DOHH2 (cell line): ENCODE measurements around the gene SKOR1.

Experiments
- EZH2phosphoT487 ChIP-seq: fragments of 200-600 bp; sonication (generic); IDR thresholded peaks from 2 replicates; pipeline ENCODE4 v1.6.1; 2017; ENCODE audit warnings: borderline replicate concordance, mild to moderate bottlenecking, antibody characterized with exemption, low read length, moderate library complexity, mixed read lengths
- TF ChIP-seq, protein P1 (sequence below): fragments of 200-600 bp; sonication (generic); IDR thresholded peaks from one replicate; pipeline ENCODE4 v1.5.1; 2014; ENCODE audit warnings: antibody characterized with exemption, mild to moderate bottlenecking, low read depth, low read length; ENCODE audit not compliant: poor library complexity, severe bottlenecking

DNA sequence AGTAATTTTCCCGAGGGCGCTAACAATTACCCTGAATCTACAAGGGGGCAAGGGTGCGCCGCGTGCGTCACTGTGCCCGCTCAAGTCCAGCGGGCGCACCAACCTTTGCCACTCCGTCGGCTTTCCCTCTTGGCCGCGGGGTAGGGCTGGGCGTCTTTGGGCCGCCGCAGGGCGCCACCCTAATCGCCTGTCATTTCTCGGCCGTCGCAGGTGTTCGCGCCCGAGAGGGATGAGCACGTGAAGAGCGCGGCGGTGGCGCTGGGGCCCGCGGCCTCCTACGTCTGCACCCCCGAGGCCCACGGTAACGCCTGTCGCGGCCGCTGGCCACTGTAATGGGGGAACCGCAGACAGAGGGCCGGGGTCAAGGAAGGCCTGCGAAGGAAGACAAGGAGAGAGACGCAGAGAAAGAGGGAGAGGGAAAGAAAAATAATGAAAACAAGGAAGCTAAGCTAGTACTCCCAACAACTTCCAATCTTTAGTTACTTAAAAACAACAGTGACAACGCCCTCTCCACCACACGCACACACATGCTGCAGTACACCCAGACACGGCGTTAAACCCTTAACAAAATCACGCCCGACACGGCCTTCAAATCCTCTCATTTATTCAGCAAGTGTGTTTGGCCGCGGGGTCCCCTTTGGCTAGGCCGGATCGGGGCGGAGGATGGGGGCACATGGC is 3.8 kb downstream of the SKOR1 start:
- TF ChIP-seq, protein P1, sequence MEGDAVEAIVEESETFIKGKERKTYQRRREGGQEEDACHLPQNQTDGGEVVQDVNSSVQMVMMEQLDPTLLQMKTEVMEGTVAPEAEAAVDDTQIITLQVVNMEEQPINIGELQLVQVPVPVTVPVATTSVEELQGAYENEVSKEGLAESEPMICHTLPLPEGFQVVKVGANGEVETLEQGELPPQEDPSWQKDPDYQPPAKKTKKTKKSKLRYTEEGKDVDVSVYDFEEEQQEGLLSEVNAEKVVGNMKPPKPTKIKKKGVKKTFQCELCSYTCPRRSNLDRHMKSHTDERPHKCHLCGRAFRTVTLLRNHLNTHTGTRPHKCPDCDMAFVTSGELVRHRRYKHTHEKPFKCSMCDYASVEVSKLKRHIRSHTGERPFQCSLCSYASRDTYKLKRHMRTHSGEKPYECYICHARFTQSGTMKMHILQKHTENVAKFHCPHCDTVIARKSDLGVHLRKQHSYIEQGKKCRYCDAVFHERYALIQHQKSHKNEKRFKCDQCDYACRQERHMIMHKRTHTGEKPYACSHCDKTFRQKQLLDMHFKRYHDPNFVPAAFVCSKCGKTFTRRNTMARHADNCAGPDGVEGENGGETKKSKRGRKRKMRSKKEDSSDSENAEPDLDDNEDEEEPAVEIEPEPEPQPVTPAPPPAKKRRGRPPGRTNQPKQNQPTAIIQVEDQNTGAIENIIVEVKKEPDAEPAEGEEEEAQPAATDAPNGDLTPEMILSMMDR: no peak
- no peak for TF ChIP-seq EZH2phosphoT487
